Fibroblast of lung (primary cell): ENCODE results near the gene KRTAP10-5.

Experiments
- EZH2 ChIP-seq: IDR thresholded peaks from 2 replicates; pipeline ENCODE4 v1.5.1; 2012; ENCODE audit warnings: low read length, control low read depth, mild to moderate bottlenecking; ENCODE audit errors: missing control alignments
- TF ChIP-seq, protein P1 (sequence below), 2 donors: IDR thresholded peaks in 1 of 2; conservative IDR thresholded peaks in 1 of 2; 1 replicate in 1 of 2; 2 replicates in 1 of 2; pipeline ENCODE4 v1.5.1; 2011 to 2012; ENCODE audit warnings: low read length in 2 of 2, control low read depth in 1 of 2, inconsistent platforms in 1 of 2, low read depth in 1 of 2, mild to moderate bottlenecking in 1 of 2

DNA sequence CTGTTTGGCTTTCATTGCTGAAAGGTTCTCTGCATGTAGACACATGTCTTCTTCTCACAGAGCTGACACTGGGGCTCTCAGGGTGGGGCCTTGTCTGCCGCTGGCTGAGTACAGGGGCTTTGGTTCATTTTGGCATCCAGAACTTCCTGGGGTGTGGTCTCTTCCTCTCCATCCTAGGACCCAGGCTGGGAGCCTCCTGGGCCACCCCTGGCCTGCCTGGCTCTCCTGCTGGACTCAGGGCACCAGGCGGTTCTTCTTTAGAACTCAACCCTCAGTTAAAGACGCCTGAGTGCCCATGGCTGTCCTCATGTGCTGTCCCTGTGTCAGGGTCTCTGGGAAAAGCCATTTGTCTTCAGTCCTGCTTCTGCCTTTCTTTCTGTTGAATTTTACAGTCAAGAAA lies 5.5 kb upstream of the KRTAP10-5 start:
- TF ChIP-seq, protein P1, sequence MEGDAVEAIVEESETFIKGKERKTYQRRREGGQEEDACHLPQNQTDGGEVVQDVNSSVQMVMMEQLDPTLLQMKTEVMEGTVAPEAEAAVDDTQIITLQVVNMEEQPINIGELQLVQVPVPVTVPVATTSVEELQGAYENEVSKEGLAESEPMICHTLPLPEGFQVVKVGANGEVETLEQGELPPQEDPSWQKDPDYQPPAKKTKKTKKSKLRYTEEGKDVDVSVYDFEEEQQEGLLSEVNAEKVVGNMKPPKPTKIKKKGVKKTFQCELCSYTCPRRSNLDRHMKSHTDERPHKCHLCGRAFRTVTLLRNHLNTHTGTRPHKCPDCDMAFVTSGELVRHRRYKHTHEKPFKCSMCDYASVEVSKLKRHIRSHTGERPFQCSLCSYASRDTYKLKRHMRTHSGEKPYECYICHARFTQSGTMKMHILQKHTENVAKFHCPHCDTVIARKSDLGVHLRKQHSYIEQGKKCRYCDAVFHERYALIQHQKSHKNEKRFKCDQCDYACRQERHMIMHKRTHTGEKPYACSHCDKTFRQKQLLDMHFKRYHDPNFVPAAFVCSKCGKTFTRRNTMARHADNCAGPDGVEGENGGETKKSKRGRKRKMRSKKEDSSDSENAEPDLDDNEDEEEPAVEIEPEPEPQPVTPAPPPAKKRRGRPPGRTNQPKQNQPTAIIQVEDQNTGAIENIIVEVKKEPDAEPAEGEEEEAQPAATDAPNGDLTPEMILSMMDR (conservative IDR thresholded peaks at IDR 0.05 in 1 of 2, IDR thresholded peaks at IDR 0.05 in 1 of 2; ENCODE audit: low read depth in 1 of 2, low read length in 2 of 2) = no peak
- TF ChIP-seq EZH2 = no peak
